Vagina (tissue), 2 donors: ENCODE measurements around the gene NUP98. TPM values are rescaled to one million over a fixed set of nuclear protein-coding genes. Genes with fewer than 3 reads are reported as not detected.

Experiments used
- DNase-seq, 2 donors: peaks; one replicate each; pipeline ENCODE4 v3.0.0-alpha.2; 2017; ENCODE audit errors: extremely low spot score in 2 of 2
- H3K27ac ChIP-seq: fragments of 200-600 bp; sonication (generic); one replicate; pipeline ENCODE4 v1.5.1; 2019
- H3K27me3 ChIP-seq: fragments of 200-600 bp; sonication (generic); one replicate; pipeline ENCODE4 v1.5.1; 2019
- H3K36me3 ChIP-seq, 2 donors: fragments of 200-600 bp; sonication (generic); one replicate each; pipeline ENCODE4 v1.5.1; 2017 to 2019
- H3K4me1 ChIP-seq: fragments of 200-600 bp; sonication (generic); one replicate; pipeline ENCODE4 v1.5.1; 2019
- H3K4me3 ChIP-seq, 2 donors: fragments of 200-600 bp; sonication (generic); 1 replicate in 1 of 2; 2 replicates in 1 of 2; pipeline ENCODE4 v1.5.1; 2016 to 2019
- H3K9me3 ChIP-seq: fragments of 200-600 bp; sonication (generic); one replicate; pipeline ENCODE4 v1.5.1; 2019
- POLR2A ChIP-seq, 2 donors: fragments of 450-650 bp; IDR thresholded peaks; one replicate each; pipeline ENCODE4 v1.6.1; 2017; ENCODE audit warnings: antibody characterized with exemption in 2 of 2, mild to moderate bottlenecking in 2 of 2, moderate library complexity in 2 of 2
- POLR2AphosphoS5 ChIP-seq, 2 donors: sonication (generic); formaldehyde crosslinking; IDR thresholded peaks; one replicate each; pipeline ENCODE4 v1.9.0; 2017; ENCODE audit warnings: antibody characterized with exemption in 2 of 2, mild to moderate bottlenecking in 2 of 2, low read depth in 1 of 2; ENCODE audit not compliant: insufficient read depth in 1 of 2
- intact Hi-C: fragments of 100-400 bp; cut with DNase I; formaldehyde crosslinking; loops from one replicate; pipeline ENCODE4 v1.15.1; 2023
- total RNA-seq: library from RNA; depleted of rRNA; stranded (reverse); fragments of >200 nt; gene quantifications from one replicate; pipeline ENCODE4 v1.2.3, GENCODE V29; 2016
- TF ChIP-seq, protein P1 (sequence below), 3 experiments: fragments of 450-650 bp in 2 of 3; fragments of 200-600 bp in 1 of 3; sonication (generic) in 1 of 3; IDR thresholded peaks; one replicate each; pipeline ENCODE4 v1.5.1; 2017 to 2019; ENCODE audit warnings: antibody characterized with exemption in 3 of 3, mild to moderate bottlenecking in 2 of 3, moderate library complexity in 2 of 3

NUP98 gene
- total RNA-seq, 1 donor from 2014 or later, result 110 TPM

DNA sequence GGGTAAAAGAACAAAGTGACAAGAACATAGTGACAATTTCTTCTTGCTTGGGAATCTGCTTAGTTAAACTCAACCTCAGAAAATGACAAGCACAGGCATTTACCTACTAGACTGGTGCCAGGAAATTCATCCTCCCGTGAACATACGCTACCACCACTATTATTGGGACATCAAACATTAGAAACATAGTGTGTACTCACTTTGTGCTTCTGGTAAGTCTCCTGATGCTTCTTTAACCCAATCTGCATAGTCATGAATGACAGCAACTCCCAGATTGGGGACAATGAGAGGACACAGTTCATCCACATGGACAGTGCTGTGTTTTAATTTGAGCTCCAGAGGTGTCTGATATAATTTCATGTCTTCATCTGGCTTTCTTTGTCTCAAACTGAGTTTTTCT, 96.9 kb downstream of the NUP98 start:
- Histone ChIP-seq H3K27ac (no peak overlapping the region), H3K4me3 (no peak overlapping the region), H3K4me1 (no peaks in the 10 kb centered on the region), H3K9me3 (no peaks in the 10 kb centered on the region), H3K36me3 (peaks cover 6 to 82% of the 10 kb centered on the region in 2 donors), H3K27me3 (no peaks in the 10 kb centered on the region)
- intact Hi-C loops, result no loop called here
- TF ChIP-seq POLR2AphosphoS5 (IDR thresholded peaks at IDR 0.05; ENCODE audit: insufficient read depth in 1 of 2, low read depth in 1 of 2) (no peak), POLR2A (IDR thresholded peaks at IDR 0.05) (no peak)
- TF ChIP-seq, protein P1, sequence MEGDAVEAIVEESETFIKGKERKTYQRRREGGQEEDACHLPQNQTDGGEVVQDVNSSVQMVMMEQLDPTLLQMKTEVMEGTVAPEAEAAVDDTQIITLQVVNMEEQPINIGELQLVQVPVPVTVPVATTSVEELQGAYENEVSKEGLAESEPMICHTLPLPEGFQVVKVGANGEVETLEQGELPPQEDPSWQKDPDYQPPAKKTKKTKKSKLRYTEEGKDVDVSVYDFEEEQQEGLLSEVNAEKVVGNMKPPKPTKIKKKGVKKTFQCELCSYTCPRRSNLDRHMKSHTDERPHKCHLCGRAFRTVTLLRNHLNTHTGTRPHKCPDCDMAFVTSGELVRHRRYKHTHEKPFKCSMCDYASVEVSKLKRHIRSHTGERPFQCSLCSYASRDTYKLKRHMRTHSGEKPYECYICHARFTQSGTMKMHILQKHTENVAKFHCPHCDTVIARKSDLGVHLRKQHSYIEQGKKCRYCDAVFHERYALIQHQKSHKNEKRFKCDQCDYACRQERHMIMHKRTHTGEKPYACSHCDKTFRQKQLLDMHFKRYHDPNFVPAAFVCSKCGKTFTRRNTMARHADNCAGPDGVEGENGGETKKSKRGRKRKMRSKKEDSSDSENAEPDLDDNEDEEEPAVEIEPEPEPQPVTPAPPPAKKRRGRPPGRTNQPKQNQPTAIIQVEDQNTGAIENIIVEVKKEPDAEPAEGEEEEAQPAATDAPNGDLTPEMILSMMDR (IDR thresholded peaks at IDR 0.05), result no peak
- DNase-seq, result no peak

DNA sequence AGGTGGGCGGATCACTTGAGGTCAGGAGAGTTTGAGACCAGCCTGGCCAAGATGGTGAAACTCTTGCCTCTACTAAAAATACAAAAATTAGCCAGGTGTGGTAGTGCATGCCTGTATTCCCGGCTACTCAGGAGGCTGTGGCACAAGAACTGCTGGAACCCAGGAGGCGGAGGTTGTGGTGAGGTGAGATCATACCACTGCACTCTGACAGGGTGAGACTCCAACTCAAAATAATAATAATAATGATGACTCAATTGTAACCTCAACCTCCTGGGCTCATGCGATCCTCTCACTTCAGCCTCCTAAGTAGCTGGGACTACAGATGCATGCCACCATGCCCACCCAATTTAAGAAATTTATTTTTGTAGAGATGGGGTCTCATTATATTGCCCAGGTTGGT, 110.6 kb downstream of the NUP98 start:
- H3K4me1 ChIP-seq, result no peaks in the 10 kb centered on the region
- H3K27ac ChIP-seq, result no peak overlapping the region
- TF ChIP-seq, protein P1 (IDR thresholded peaks at IDR 0.05), result no peak
- no peak for TF ChIP-seq POLR2A (IDR thresholded peaks at IDR 0.05)
- TF ChIP-seq POLR2AphosphoS5 (IDR thresholded peaks at IDR 0.05; ENCODE audit: insufficient read depth in 1 of 2, low read depth in 1 of 2), result no peak
- H3K4me3 ChIP-seq, result no peak overlapping the region
- intact Hi-C loops, result no loop called here
- DNase-seq, result no peak
- peaks cover 0 to 88% of the 10 kb centered on the region in 2 donors for H3K36me3 ChIP-seq
- no peaks in the 10 kb centered on the region for H3K27me3 ChIP-seq
- H3K9me3 ChIP-seq, result no peaks in the 10 kb centered on the region

DNA sequence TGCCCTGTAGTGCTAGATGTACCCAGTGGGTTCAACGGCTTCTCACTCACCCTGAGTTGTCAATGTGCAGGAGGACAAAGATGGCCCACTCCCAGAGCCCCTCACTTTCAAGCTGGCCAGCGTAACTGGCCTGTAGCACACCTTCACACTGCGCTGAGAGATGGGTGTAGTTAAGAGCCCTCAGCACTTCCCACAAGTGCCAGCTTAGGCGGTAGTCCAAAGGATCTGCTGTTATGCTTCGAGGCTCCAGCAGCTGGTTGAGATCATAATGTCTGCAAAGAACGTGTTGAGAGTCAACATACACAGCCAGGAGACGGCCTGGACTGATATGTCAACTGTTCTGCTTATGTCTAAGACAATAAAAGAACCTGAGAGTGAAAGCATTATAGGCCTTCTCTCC, 111.4 kb downstream of the NUP98 start:
- H3K27ac ChIP-seq, result no peak overlapping the region
- intact Hi-C loops, result no loop called here
- no peak overlapping the region for H3K4me3 ChIP-seq
- H3K36me3 ChIP-seq, result peaks cover 0 to 88% of the 10 kb centered on the region in 2 donors
- no peaks in the 10 kb centered on the region for H3K4me1 ChIP-seq
- no peaks in the 10 kb centered on the region for H3K9me3 ChIP-seq
- H3K27me3 ChIP-seq, result no peaks in the 10 kb centered on the region
- TF ChIP-seq POLR2AphosphoS5 (IDR thresholded peaks at IDR 0.05; ENCODE audit: insufficient read depth in 1 of 2, low read depth in 1 of 2), result no peak
- TF ChIP-seq POLR2A (IDR thresholded peaks at IDR 0.05), result no peak
- TF ChIP-seq, protein P1 (IDR thresholded peaks at IDR 0.05), result no peak
- no peak for DNase-seq

DNA sequence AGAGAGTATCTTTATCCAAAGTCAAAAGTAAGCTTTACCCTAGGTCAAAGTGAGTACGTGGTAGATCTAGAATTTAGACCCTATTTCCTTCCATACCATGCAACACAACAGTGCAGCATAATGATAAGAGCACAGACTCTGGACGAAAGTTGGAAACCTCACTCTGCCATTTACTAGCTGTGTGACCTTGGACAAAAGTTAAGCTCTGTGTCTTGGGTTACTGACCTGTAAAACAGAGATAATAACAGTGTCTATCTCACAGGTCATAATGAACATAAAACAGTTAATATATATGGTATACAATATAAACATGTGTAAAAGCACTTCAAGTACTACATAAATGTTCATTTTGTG, 112.6 kb downstream of the NUP98 start:
- no peak for DNase-seq
- no peak overlapping the region for H3K27ac ChIP-seq
- no peak overlapping the region for H3K4me3 ChIP-seq
- TF ChIP-seq, protein P1 (IDR thresholded peaks at IDR 0.05), result no peak
- TF ChIP-seq POLR2A (IDR thresholded peaks at IDR 0.05), result no peak
- TF ChIP-seq POLR2AphosphoS5 (IDR thresholded peaks at IDR 0.05; ENCODE audit: insufficient read depth in 1 of 2, low read depth in 1 of 2), result no peak
- peaks cover 0 to 86% of the 10 kb centered on the region in 2 donors for H3K36me3 ChIP-seq
- H3K4me1 ChIP-seq, result no peaks in the 10 kb centered on the region
- intact Hi-C loops, result no loop called here
- H3K9me3 ChIP-seq, result no peaks in the 10 kb centered on the region
- H3K27me3 ChIP-seq, result no peaks in the 10 kb centered on the region

DNA sequence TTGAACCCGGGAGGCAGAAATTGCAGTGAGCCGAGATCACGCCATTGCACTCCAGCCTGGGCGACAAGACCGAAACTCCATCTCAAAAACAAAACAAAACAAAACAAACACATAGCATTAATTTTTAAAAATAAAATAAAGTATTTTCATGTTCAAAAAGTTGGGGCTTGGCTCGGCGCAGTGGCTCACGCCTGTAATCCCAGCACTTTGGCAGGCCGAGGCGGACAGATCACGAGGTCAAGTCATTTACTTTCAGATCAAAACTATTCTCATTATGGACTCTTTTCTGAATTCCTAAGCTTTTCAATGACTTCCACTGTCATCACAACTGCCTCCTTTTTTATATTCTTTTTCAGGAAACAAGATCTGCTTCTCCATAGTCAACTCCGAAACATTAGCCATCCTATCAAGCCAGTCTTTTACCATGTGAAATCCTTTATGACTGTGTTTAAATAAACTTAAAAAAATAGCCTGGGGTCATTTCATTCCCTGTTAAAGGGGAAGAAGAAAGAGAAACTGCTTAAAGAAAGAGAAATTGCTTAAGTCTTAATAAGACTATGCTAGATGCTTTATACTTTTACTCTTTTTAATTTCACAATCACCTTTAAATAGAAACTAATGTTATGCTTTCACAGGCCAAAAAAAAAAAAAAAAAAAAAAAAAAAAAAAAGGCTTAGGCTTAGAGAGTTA, 113.1 kb downstream of the NUP98 start:
- Histone ChIP-seq H3K27ac (no peak overlapping the region), H3K36me3 (peaks cover 0 to 87% of the 10 kb centered on the region in 2 donors)
- intact Hi-C loops, result no loop called here

More for the DNA sequence above, 113.1 kb downstream of the NUP98 start:
- TF ChIP-seq POLR2AphosphoS5 (IDR thresholded peaks at IDR 0.05; ENCODE audit: insufficient read depth in 1 of 2, low read depth in 1 of 2) (no peak), POLR2A (IDR thresholded peaks at IDR 0.05) (no peak)
- TF ChIP-seq, protein P1 (IDR thresholded peaks at IDR 0.05), result no peak
- H3K4me1 ChIP-seq, result no peaks in the 10 kb centered on the region
- DNase-seq, result no peak
- H3K4me3 ChIP-seq, result no peak overlapping the region
- H3K9me3 ChIP-seq, result no peaks in the 10 kb centered on the region
- no peaks in the 10 kb centered on the region for H3K27me3 ChIP-seq
